GM12878 (cell line): ENCODE data around the gene SHF. TPM values are rescaled to one million over a fixed set of nuclear protein-coding genes. Genes with fewer than 3 reads are reported as not detected.

Source experiments
- ATAC-seq: fragments of 200-7000 bp; cut with Tn5 transposase; 3 replicates; pipeline ENCODE4 v1.9.1; 2020; ENCODE audit warnings: mild to moderate bottlenecking, moderate library complexity
- BruUV-seq: library from RNA; stranded (reverse); fragments of 400-500 nt; replicated peaks from 2 replicates; lab custom pipeline; 2021; lab: Mats Ljungman, UMichigan
- CTCF ChIA-PET: fragments of 300-600 bp; sonication (Branson Sonifier 250); formaldehyde crosslinking; extraction: SDS; loops from one replicate; lab custom pipeline; 2021; ENCODE audit warnings: inconsistent platforms; lab: Yijun Ruan, JAX
- POLR2A ChIA-PET: fragments of 350-600 bp; formaldehyde crosslinking; extraction: SDS; loops from one replicate; lab custom pipeline; 2021; ENCODE audit warnings: inconsistent platforms; lab: Charles Lee
- RAD21 ChIA-PET: fragments of 300-600 bp; sonication (Branson Sonifier 250); formaldehyde crosslinking; loops from one replicate; lab custom pipeline; 2023; ENCODE audit warnings: antibody characterized with exemption; ENCODE audit not compliant: unreplicated experiment; lab: Charles Lee
- SMC1A ChIA-PET: fragments of 300-600 bp; sonication (Branson Sonifier 250); formaldehyde crosslinking; loops from one replicate; lab custom pipeline; 2023; ENCODE audit not compliant: unreplicated experiment, uncharacterized antibody; lab: Charles Lee
- DNase-seq: peaks from one replicate; pipeline ENCODE4 v3.0.0-alpha.2; 2011; ENCODE audit warnings: low read depth, low spot score
- FAIRE-seq: peaks from 3 replicates; lab custom pipeline; 2011; peaks lifted over from hg19 to GRCh38; lab: Jason Lieb, UNC
- H2AFZ ChIP-seq: 2 replicates; pipeline ENCODE4 v1.6.0; 2011; ENCODE audit warnings: low read depth, low read length, control low read depth; ENCODE audit not compliant: control insufficient read depth
- H3K27ac ChIP-seq: 2 replicates; pipeline ENCODE4 v1.5.1; 2011; ENCODE audit warnings: control low read depth; ENCODE audit not compliant: control insufficient read depth, insufficient read depth
- H3K27me3 ChIP-seq, 2 experiments: replicated peaks in 1 of 2; 2 replicates each; pipeline versions ENCODE4 v1.6.0 to v1.6.1; 2011; ENCODE audit warnings: low read length in 1 of 2; ENCODE audit not compliant: control insufficient read depth in 2 of 2, insufficient read depth in 2 of 2
- H3K36me3 ChIP-seq, 2 experiments: 2 replicates each; pipeline ENCODE4 v1.5.1; 2011; ENCODE audit warnings: low read length in 1 of 2; ENCODE audit not compliant: control insufficient read depth in 2 of 2, insufficient read depth in 2 of 2
- H3K4me1 ChIP-seq: 2 replicates; pipeline ENCODE4 v1.6.1; 2011; ENCODE audit warnings: mild to moderate bottlenecking, low read length, moderate library complexity, mixed read lengths; ENCODE audit not compliant: control insufficient read depth, insufficient read depth
- H3K4me2 ChIP-seq: 2 replicates; pipeline ENCODE4 v1.6.0; 2011; ENCODE audit warnings: control low read depth; ENCODE audit not compliant: control insufficient read depth, insufficient read depth
- H3K4me3 ChIP-seq: fragments of 200-600 bp; sonication (generic); 2 replicates; pipeline ENCODE4 v1.5.1; 2016
- H3K79me2 ChIP-seq: 2 replicates; pipeline ENCODE4 v1.6.0; 2011; ENCODE audit warnings: low read length; ENCODE audit not compliant: control insufficient read depth, insufficient read depth
- H3K9ac ChIP-seq: 2 replicates; pipeline ENCODE4 v1.8.0; 2011; ENCODE audit warnings: low read length, control low read depth, mixed read lengths; ENCODE audit not compliant: control insufficient read depth, insufficient read depth
- H3K9me3 ChIP-seq: replicated peaks from 3 replicates; pipeline ENCODE4 v1.5.1; 2011; ENCODE audit warnings: mild to moderate bottlenecking, low read length; ENCODE audit not compliant: control insufficient read depth, insufficient read depth
- H4K20me1 ChIP-seq: 2 replicates; pipeline ENCODE4 v1.6.0; 2011; ENCODE audit not compliant: control insufficient read depth, insufficient read depth
- BRCA1 ChIP-seq: IDR thresholded peaks from 2 replicates; pipeline ENCODE4 v1.6.1; 2011; ENCODE audit warnings: low read depth, low read length, improper control_type of control experiment
- CBFB ChIP-seq: IDR thresholded peaks from 2 replicates; pipeline ENCODE4 v1.6.1; 2016; ENCODE audit warnings: antibody characterized with exemption, low read depth
- E2F4 ChIP-seq: IDR thresholded peaks from 2 replicates; pipeline ENCODE4 v1.6.1; 2012; ENCODE audit warnings: low read depth, low read length, improper control_type of control experiment
- EED ChIP-seq: sonication (generic); IDR thresholded peaks from 2 replicates; pipeline ENCODE4 v1.6.1; 2016; ENCODE audit warnings: antibody characterized with exemption, low read depth
- FOS ChIP-seq: IDR thresholded peaks from 3 replicates; pipeline ENCODE4 v1.6.1; 2011; ENCODE audit warnings: borderline replicate concordance; ENCODE audit not compliant: insufficient read length; ENCODE audit errors: extremely low read depth
- MAX ChIP-seq: IDR thresholded peaks from 2 replicates; pipeline ENCODE4 v1.6.1; 2012; ENCODE audit warnings: low read depth, low read length, improper control_type of control experiment
- NFIC ChIP-seq: IDR thresholded peaks from 2 replicates; pipeline ENCODE4 v1.6.1; 2012; ENCODE audit warnings: low read depth, mild to moderate bottlenecking, inconsistent platforms, low read length, moderate library complexity
- NFYA ChIP-seq: IDR thresholded peaks from 2 replicates; pipeline ENCODE4 v1.6.1; 2011; ENCODE audit warnings: low read depth, mild to moderate bottlenecking, low read length, improper control_type of control experiment, borderline replicate concordance
- RAD51 ChIP-seq: fragments of 450-650 bp; IDR thresholded peaks from 2 replicates; pipeline ENCODE4 v1.6.1; 2016; ENCODE audit warnings: moderate library complexity, mild to moderate bottlenecking, inconsistent platforms
- SMAD1 ChIP-seq: fragments of 450-650 bp; IDR thresholded peaks from 2 replicates; pipeline ENCODE4 v1.6.1; 2018; ENCODE audit warnings: mild to moderate bottlenecking, low read depth; ENCODE audit not compliant: partially characterized antibody
- STAT3 ChIP-seq: IDR thresholded peaks from 2 replicates; pipeline ENCODE4 v1.6.1; 2011; ENCODE audit warnings: low read depth, low read length, improper control_type of control experiment
- TARDBP ChIP-seq: IDR thresholded peaks from 2 replicates; pipeline ENCODE4 v1.6.1; 2016; ENCODE audit warnings: borderline replicate concordance
- TCF12 ChIP-seq: IDR thresholded peaks from 2 replicates; pipeline ENCODE4 v1.6.1; 2011; ENCODE audit warnings: low read depth, mild to moderate bottlenecking, low read length
- ZBTB4 ChIP-seq: fragments of 450-650 bp; formaldehyde crosslinking; IDR thresholded peaks from 2 replicates; pipeline ENCODE4 v1.4.0; 2022; ENCODE audit warnings: mild to moderate bottlenecking, moderate library complexity
- ZNF622 ChIP-seq: fragments of 450-650 bp; IDR thresholded peaks from 2 replicates; pipeline ENCODE4 v1.6.1; 2017; ENCODE audit warnings: mild to moderate bottlenecking, inconsistent platforms
- WGBS: methylation state at CpG from one replicate; pipeline ENCODE4 v1.1.6; 2016; ENCODE audit warnings: low lambda C conversion rate; ENCODE audit not compliant: insufficient replicate concordance, insufficient coverage; ENCODE audit errors: missing lambda C conversion rate; 5-methylcytosine and 5-hydroxymethylcytosine counted together
- in situ Hi-C: fragments of 300-500 bp; cut with MboI; formaldehyde crosslinking; loops from 9 replicates; pipeline ENCODE4 v1.14.3; 2018; ENCODE audit warnings: mixed read lengths
- intact Hi-C: fragments of 100-400 bp; cut with micrococcal nuclease; formaldehyde crosslinking; loops from one replicate; pipeline ENCODE4 v1.14.2; 2022; ENCODE audit not compliant: unreplicated experiment
- polyA plus RNA-seq, 11 experiments: library from polyadenylated mRNA; depleted of rRNA in 4 of 11; unstranded in 6 of 11; stranded (reverse) in 5 of 11; fragments of >200 nt; fragmentation: Nextera tagmentation in 4 of 11; fragmentation: Illumina TruSeq in 1 of 11; extraction: Ambion mirVana in 4 of 11; extraction: Trizol in 1 of 11; gene quantifications; 1 replicate in 1 of 11; 2 replicates in 10 of 11; pipeline versions ENCODE4 v1.2.1 to v1.2.3, GENCODE V29; 2011 to 2016; ENCODE audit warnings: inconsistent platforms in 2 of 11, missing spikeins in 2 of 11, low read depth in 1 of 11
- total RNA-seq, 4 experiments: library from RNA; depleted of rRNA in 3 of 4; stranded (reverse); fragments of >200 nt in 3 of 4; fragmentation: Illumina TruSeq in 1 of 4; extraction: Trizol in 1 of 4; gene quantifications; 2 replicates each; pipeline versions ENCODE4 v1.2.1 to v1.2.3, GENCODE V29; 2013 to 2021

Gene SHF
- total and polyA plus RNA-seq, 10 of the 15 experiments (the other 5 are each of a cell fraction or from before 2014, with no cell fraction given), result 0.04 to 5.7 (median 1.0) TPM; not detected in 1

DNA sequence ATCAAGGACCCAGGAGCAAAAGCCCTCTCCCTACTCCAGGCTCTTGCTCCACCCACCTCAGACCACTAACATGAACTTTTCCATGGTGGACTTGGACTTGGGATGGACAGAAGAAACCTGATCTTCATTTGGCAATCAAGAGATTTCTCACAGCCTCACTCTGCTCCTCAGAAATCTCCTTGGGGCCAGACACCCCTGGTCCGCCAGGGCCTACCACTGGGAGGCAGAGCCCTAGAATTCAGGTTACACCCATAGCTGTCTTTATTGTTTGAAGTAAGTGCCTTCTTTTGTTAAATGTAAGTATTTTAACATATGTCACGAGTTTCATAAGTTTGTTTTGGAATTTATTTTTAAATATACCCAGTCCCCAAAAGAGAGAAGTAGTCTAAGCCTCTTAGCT is 13.2 kb downstream of the SHF start:
- Histone ChIP-seq H3K4me3 (no peak overlapping the region), H4K20me1 (no peaks in the 10 kb centered on the region), H3K36me3 (no peaks in the 10 kb centered on the region), H3K27ac (no peak overlapping the region), H3K4me2 (no peak overlapping the region), H3K27me3 (no peaks in the 10 kb centered on the region; a peak in 1 of 4 replicates), H2AFZ (no peak overlapping the region), H3K9me3 (no peaks in the 10 kb centered on the region), H3K79me2 (no peaks in the 10 kb centered on the region), H3K9ac (no peak overlapping the region), H3K4me1 (peaks cover 4% of the 10 kb centered on the region)
- POLR2A ChIA-PET, result no interaction called here
- RAD21 ChIA-PET, result no interaction called here
- CTCF ChIA-PET, result interaction anchor here (1.1 to 1.3 kb wide), 2 partner anchors 28 to 30 kb away, joined by 3 to 4 read pairs; no protein-coding TSS in a partner anchor
- DNase-seq (no peak), FAIRE-seq (no peak), ATAC-seq (no peak)
- TF ChIP-seq FOS (no peak), SMAD1 (no peak), MAX (no peak), E2F4 (no peak), ZNF622 (no peak)
- in situ Hi-C loops (loop anchor here (10.0 kb wide), 1 partner anchor 60 kb away; the partner anchor contains the start of genes DUOX2 and DUOXA2), intact Hi-C loops (no loop called here)
- 49% methylated on average over 2 of the region's 2 CpGs for WGBS
- BruUV-seq, result no TSS peak
- SMC1A ChIA-PET, result no interaction called here

DNA sequence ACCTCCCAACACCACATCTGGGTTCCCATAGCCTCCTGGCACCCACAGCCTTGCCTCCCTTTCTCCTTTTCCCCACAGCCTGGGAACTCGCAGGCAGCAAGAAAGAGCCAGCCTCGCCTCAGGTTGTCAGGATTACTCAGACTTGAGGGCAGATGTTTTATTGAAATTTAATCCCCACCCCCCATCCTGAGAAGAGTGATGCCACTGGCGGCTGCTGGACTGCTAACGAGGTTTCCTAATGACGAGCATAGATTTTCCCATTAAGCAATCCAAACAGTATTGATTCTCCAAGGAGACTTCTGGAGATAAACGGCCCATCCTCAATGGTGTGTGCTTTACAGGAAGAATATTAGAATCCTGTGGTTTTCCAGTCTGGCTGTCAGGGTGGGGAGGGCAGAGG is 13.7 kb downstream of the SHF start:
- H3K27me3 ChIP-seq, result no peaks in the 10 kb centered on the region
- POLR2A ChIA-PET, result no interaction called here
- intact Hi-C loops (no loop called here), in situ Hi-C loops (loop anchor here (10.0 kb wide), 1 partner anchor 59 kb away; the partner anchor contains the start of genes DUOX2 and DUOXA2)
- no peaks in the 10 kb centered on the region for H3K79me2 ChIP-seq
- WGBS, result 20% methylated on average over 6 of the region's 6 CpGs
- SMC1A ChIA-PET, result no interaction called here
- no peak for ATAC-seq
- H3K36me3 ChIP-seq, result no peaks in the 10 kb centered on the region
- peaks cover 5% of the 10 kb centered on the region for H3K4me1 ChIP-seq
- H3K4me2 ChIP-seq, result no peak overlapping the region
- CTCF ChIA-PET, result interaction anchor here (1.1 kb wide), 1 partner anchor 31 kb away, joined by 4 read pairs; no protein-coding TSS in a partner anchor
- H2AFZ ChIP-seq, result no peak overlapping the region
- no peaks in the 10 kb centered on the region for H3K9me3 ChIP-seq
- no peak overlapping the region for H3K4me3 ChIP-seq
- DNase-seq, result no peak
- no peak overlapping the region for H3K27ac ChIP-seq
- BruUV-seq, result no TSS peak
- H4K20me1 ChIP-seq, result no peaks in the 10 kb centered on the region
- no peak for FAIRE-seq
- RAD21 ChIA-PET, result no interaction called here
- no peak overlapping the region for H3K9ac ChIP-seq
- TF ChIP-seq CBFB, result no peak
- no peak for TF ChIP-seq TCF12
- no peak for TF ChIP-seq RAD51
- no peak for TF ChIP-seq ZNF622
- TF ChIP-seq STAT3, result no peak
- TF ChIP-seq NFYA, result no peak
- TF ChIP-seq ZBTB4 (CRISPR knock-in tag), result no peak
- TF ChIP-seq TARDBP, result no peak
- TF ChIP-seq EED, result no peak
- no peak for TF ChIP-seq NFIC
- no peak for TF ChIP-seq BRCA1
